ENCODE results near the gene BEST4. TPM values are rescaled to one million over a fixed set of nuclear protein-coding genes. Genes with fewer than 3 reads are reported as not detected.
"Not testable (repeated sequence)": the region's sequence is repeated elsewhere in the genome, so short reads cannot be mapped to it uniquely, and the experiment has no call there.

Gene BEST4
- polyA plus RNA-seq (ENCODE audit: insufficient read length in 4 of 4), result 1 to 10 TPM in 1 of 4 donors, under 1 TPM in 3; 0.69 to 1.3 (median 0.80) TPM

GRCh38 chr1:44788120-44788860 lies at the start of gene BEST4:
Gene BEST4 (minus strand): TSS chr1:44788170. CDS start chr1:44787705, 465 bp downstream.
- DNase-seq (ENCODE audit: low read depth in 4 of 4, low spot score in 3 of 4), result no peak

DNA sequence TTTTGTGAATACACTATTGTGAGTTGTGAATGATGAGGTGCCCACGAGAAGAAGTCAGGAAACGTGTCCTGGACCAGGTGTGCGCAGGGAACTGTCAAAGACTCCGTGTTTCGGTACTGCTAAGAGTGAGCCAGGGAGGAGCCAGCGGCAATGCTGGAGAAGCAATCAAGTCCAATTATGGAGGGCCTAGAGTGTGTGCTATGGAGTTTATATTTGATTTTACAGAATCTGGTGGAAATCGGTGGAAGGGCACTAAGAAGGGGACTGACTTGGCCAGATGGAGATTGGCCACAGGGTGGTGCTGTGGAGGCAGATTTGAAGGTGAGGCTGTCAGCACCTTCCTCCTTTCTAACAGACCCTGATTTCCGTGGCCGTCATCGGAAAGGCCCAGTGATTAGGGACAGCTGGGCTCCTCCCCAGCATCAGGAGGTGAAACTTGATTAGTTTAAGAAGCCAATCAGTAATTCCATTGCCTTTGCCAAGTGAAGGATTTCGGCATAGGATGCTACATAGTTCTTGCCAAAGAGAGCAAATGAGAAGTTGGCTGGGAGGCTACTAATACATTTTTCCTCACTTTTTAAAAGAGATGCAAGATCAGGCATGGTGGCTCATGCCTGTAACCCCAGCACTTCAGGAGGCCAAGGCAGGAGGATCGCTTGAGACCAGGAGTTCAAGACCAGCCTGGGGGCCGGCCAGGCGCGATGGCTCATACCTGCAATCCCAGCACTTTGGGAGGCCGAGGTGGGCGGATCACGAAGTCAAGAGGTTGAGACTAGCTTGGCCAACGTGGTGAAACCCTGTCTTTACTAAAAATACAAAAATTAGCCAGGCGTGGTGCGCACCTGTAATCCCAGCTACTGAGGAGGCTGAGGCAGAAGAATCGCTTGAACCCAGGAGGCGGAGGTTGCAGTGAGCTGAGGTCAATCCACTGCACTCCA lies 48.0 kb upstream of the BEST4 start:
- DNase-seq (ENCODE audit: low read depth in 4 of 4, low spot score in 3 of 4), result peak; percentile 64 to 78 (median 74)

GRCh38 chr1:44834328-44834727 lies 46.4 kb upstream of the BEST4 start:
- no peak for DNase-seq (ENCODE audit: low read depth in 4 of 4, low spot score in 3 of 4)

DNA sequence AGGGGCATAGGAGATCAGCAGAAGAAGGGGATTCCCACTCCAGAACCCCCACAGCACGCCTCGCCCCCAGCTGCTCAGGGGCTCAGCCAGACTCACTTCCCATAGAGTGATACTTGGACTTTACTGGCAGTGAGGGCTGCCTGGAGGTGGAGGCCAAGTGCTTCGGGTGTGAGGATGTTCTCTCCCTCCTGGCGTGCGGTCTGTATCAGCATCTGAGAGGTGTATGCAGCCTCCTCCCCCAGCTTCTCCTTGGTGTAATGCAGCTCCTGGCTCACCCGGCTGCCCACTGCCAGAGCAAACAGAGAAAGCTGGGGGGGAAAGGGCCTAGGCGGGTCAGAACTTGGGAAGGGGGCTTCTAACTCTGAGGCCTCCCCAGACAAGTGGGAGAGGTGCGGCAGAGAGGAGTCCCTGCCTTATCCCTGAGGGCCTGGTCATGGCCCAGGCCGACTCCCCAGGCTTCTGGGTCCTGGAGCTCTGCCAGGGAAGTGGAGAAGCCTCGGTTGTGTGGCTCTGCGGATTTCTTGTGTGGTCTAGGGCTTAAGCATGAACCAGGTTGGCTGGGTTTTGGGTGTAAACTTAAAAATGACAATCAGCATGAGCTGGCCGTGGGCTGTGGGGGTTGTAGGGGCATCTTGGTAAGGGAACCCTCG lies 44.2 kb upstream of the BEST4 start:
- no peak for DNase-seq (ENCODE audit: low read depth in 4 of 4, low spot score in 3 of 4)

GRCh38 chr1:44831516-44831915 lies 43.5 kb upstream of the BEST4 start:
- DNase-seq (ENCODE audit: low read depth in 4 of 4, low spot score in 3 of 4), result no peak

- no peak for DNase-seq (ENCODE audit: low read depth in 4 of 4, low spot score in 3 of 4)
These were observed 42.9 kb upstream of the BEST4 start for GRCh38 chr1:44830900-44831304.

DNA sequence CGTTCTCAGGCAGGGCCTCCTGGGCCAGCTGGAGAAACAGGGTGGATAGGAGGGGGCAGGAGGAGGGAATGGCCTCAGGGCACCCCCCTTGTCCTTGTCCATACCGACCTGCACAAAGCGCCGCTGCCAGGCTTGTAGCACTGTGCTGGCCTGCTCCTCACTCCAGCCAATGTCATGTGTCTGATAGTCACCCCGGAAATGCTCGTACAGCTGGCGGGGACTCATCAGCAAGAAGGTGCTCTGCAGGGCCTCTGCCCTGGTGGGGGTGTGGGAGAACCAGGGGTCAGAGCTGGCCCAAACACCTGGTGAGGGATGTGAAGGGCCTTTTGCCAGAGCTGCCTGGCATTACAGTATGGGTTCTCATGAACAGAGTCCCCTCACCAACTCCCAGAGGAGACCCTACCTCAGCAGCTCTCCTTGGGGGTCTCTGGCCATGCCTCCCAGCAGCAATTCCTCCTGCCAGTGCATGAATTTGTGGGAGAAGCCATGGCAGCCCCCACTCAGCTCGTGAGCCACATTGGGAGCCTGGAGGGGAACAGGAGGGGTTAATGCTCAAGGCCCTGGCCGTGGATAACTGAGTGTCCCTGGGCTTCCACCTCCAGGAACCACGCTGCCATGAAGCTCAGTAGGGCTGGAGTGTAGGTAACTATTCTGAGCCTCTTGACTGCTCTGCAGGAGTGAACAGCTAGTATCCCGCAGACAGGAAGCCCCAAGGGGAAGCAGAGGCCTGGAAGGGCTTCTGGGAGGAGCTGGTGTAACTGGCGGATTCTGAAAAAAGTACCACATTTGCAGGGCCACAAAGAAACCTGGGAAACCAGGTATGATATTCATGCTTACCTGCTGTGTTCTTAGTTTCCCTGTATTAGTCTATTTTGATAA lies 41.8 kb upstream of the BEST4 start:
- DNase-seq (ENCODE audit: low read depth in 4 of 4, low spot score in 3 of 4), result no peak

- no peak for DNase-seq (ENCODE audit: low read depth in 4 of 4, low spot score in 3 of 4)
These were observed 41.0 kb upstream of the BEST4 start for GRCh38 chr1:44828841-44829440.

- no peak for DNase-seq (ENCODE audit: low read depth in 4 of 4, low spot score in 3 of 4)
These were observed 40.2 kb upstream of the BEST4 start for GRCh38 chr1:44828003-44828651.

GRCh38 chr1:44827197-44828002 lies 39.4 kb upstream of the BEST4 start:
- DNase-seq (ENCODE audit: low read depth in 4 of 4, low spot score in 3 of 4), result no peak

DNA sequence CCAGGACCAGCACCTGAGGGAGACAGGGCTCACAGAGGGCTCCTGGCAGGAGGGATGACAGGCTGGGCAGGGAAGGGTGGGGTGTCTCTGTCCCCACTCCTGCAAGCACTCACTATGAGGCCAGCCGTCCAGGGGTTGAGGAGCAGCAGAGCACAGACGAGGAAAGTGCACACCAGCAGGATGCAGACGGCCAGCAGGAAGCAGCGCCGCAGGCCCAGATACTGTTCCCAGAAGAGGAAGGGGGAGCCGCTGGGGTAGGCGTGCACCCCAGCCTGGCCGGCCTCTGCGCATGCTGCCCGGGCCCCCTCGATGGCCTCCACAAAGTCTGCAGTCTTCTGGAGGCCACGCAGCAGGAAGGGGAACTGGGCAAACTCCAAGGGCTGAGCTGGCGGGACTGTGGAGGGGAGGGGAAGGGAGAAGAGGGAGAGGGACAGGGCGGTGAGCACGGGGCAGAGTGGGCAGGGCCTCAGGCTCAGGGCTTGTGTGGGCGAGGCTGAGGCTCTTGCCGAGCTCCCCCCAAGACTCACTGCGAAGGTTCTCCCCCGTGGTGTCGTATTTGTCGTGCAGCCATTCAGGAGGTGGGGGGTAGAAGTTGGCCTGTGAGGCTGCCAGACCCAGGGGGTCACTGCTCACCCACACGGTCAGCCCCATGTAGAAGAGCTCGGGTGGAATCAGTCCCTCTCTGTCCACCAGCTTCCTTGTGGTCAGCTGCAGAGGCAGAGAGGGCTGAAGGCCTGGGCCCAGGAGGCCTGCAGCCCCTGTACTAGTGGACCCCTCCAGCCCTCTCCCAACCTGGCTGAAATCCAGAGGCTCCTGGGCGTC lies 38.6 kb upstream of the BEST4 start:
- no peak for DNase-seq (ENCODE audit: low read depth in 4 of 4, low spot score in 3 of 4)

- not testable (repeated sequence) for DNase-seq (ENCODE audit: low read depth in 4 of 4, low spot score in 3 of 4)
These were observed 36.4 kb upstream of the BEST4 start for GRCh38 chr1:44824392-44824791.

DNA sequence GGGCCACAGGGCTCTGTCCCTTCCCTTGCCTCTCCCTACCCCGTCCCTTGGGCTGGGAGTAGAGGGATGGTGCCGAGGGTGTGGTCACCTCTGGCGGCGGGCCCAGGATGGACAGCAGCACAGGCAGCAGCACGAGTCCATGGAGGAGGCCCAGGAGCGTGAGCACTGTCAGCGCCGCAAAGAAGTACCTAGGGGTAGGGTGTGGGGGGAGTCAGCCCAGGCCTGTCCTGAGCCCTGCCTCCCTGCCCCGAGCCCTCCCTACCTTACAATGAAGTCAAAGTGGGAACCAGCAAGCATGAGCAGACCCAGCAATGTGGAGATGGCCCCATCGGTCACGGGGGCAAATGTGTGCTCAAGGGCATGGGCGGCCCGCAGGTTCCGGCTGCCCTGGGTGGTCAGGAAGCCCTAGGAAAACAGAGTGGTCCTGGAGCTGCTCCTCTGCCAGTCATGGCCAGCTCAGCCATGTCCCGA lies 35.0 kb upstream of the BEST4 start:
- DNase-seq (ENCODE audit: low read depth in 4 of 4, low spot score in 3 of 4), result no peak

- no peak for DNase-seq (ENCODE audit: low read depth in 4 of 4, low spot score in 3 of 4)
These were observed 34.2 kb upstream of the BEST4 start for GRCh38 chr1:44822131-44822701.

DNA sequence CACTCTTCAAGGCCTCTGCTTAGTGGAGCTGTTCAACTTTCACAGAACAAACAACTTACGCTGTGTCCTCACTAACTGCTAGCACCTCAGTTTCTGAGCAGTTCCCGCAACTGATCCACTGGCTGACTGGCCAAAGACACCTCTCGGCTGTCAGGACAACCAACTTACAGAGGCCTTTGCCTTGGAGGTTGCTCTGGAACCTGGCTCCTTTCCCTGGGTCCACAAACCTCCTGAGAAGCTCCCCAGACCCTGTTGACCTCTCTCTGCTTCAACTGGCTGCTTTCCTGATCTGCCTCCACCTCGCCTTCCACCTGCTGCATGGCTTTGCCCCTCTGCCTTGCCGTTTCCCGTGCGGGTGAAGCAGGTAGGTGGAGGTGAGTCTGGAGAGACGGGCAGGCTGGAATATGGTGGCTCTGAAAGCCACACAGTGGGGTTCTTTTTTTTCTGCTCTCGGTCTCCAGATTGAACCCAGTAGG lies 33.3 kb upstream of the BEST4 start:
- no peak for DNase-seq (ENCODE audit: low read depth in 4 of 4, low spot score in 3 of 4)

DNA sequence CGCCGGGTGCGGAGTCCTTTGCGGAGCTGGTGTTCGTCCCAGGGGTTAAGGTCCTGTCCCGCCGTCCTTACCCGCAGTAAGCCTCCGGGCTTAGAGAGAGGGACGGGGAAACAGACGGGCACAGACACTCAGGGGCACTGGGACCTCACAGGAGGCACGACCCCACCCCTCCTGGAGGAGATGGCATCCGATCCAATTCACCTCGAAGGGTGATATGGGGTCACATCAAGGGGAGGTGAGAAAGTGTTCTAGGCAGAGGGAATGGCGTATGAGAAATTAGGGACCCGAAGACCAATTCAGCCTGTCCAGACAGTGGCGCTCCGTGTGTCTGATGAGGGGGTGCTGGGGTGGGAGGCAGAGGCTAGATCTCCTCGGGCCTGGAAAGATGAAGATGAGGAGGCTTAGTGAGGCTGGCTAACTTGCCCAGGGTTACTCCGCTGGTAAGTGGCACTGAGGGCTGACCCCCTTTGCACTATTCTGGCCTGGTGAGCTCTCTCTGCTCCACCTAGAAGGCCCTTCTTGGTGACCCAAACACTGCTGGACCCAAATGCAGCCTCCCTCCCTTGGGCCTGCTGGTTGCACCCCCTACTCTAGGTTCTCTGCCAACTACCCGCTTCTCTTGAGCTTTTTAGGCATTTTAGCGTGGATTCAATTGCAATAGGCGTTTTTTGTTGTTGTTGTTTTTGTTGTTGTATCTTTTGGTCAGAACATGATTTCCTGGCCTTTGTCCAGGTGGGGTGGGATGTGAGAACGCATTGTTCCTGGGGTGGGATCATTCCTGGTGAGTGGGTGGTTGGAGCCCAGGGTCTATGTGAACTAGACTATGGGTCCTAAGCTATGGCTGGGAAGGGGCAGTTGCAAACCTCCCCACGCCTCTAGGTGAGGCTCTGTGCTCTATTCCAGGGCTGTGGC lies 32.6 kb upstream of the BEST4 start:
- DNase-seq (ENCODE audit: low read depth in 4 of 4, low spot score in 3 of 4), result no peak
